ENCODE results near the gene FAM181A.

DNA sequence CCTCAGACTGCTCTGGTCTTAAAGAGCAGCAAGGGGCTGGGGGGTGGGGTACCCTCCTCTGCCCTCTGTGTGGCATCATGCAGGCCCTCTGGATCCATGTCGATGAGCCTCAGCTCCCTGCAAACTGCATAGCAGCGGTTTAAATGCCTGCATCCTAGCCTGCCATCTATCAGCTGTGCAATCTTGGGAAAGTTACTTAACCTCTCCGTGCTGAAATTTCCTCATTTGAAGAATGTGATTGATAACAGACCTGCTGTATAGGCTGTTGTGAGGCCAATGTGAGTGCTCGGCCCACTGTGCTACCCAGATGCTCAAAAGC, 3.8 kb downstream of the FAM181A start:
- TF ChIP-seq, protein P1, sequence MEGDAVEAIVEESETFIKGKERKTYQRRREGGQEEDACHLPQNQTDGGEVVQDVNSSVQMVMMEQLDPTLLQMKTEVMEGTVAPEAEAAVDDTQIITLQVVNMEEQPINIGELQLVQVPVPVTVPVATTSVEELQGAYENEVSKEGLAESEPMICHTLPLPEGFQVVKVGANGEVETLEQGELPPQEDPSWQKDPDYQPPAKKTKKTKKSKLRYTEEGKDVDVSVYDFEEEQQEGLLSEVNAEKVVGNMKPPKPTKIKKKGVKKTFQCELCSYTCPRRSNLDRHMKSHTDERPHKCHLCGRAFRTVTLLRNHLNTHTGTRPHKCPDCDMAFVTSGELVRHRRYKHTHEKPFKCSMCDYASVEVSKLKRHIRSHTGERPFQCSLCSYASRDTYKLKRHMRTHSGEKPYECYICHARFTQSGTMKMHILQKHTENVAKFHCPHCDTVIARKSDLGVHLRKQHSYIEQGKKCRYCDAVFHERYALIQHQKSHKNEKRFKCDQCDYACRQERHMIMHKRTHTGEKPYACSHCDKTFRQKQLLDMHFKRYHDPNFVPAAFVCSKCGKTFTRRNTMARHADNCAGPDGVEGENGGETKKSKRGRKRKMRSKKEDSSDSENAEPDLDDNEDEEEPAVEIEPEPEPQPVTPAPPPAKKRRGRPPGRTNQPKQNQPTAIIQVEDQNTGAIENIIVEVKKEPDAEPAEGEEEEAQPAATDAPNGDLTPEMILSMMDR (IDR thresholded peaks at IDR 0.05) = no peak
- no peak for TF ChIP-seq POLR2A (IDR thresholded peaks at IDR 0.05)

All from lower leg skin (tissue), 3 donors.